ENCODE measurements around the gene EXOC3.

EXOC3 gene

GRCh38 chr5:489689-490080, 46.7 kb downstream of the EXOC3 start:
- FAIRE-seq: no peak

- no peak for FAIRE-seq
Measured at GRCh38 chr5:490116-491106, 47.4 kb downstream of the EXOC3 start.

GRCh38 chr5:491119-491855, 48.3 kb downstream of the EXOC3 start:
- no peak for FAIRE-seq

- no peak for FAIRE-seq
Measured at GRCh38 chr5:491856-492155, 48.8 kb downstream of the EXOC3 start.

GRCh38 chr5:492314-492893, 49.4 kb downstream of the EXOC3 start:
- FAIRE-seq: no peak

- no peak for FAIRE-seq
Measured at GRCh38 chr5:493119-493701, 50.2 kb downstream of the EXOC3 start.

GRCh38 chr5:493758-494157, 50.8 kb downstream of the EXOC3 start:
- FAIRE-seq: no peak

- FAIRE-seq: no peak
Measured at GRCh38 chr5:494667-495255, 51.8 kb downstream of the EXOC3 start.

GRCh38 chr5:496028-496427, 53.1 kb downstream of the EXOC3 start:
- no peak for FAIRE-seq

- FAIRE-seq: no peak
Measured at GRCh38 chr5:497090-497700, 54.2 kb downstream of the EXOC3 start.

- FAIRE-seq: no peak
Measured at GRCh38 chr5:497871-498509, 55.0 kb downstream of the EXOC3 start.

- no peak for FAIRE-seq
Measured at GRCh38 chr5:499233-500209, 56.5 kb downstream of the EXOC3 start.

GRCh38 chr5:500491-500890, 57.5 kb downstream of the EXOC3 start:
- FAIRE-seq: no peak

GRCh38 chr5:501105-501830, 58.3 kb downstream of the EXOC3 start:
- FAIRE-seq: no peak

GRCh38 chr5:501831-502184, 58.8 kb downstream of the EXOC3 start:
- no peak for FAIRE-seq

GRCh38 chr5:502325-503079, 59.5 kb downstream of the EXOC3 start:
- FAIRE-seq: no peak

GRCh38 chr5:504326-505154, 61.6 kb downstream of the EXOC3 start:
- no peak for FAIRE-seq

GRCh38 chr5:505951-506525, 63.1 kb downstream of the EXOC3 start:
- FAIRE-seq: no peak

Measured in endometrium (tissue), 2 donors.